NB4 (cell line): ENCODE measurements around the gene SMPX.

Source experiments
- DNase-seq: peaks from one replicate; pipeline ENCODE4 v3.0.0; 2010; ENCODE audit warnings: low read depth
- H3K4me3 ChIP-seq: one replicate; pipeline ENCODE4 v1.5.1; 2011; ENCODE audit warnings: mild to moderate bottlenecking, low read depth, low read length, moderate library complexity
- CTCF ChIP-seq: IDR thresholded peaks from one replicate; pipeline ENCODE4 v1.5.1; 2012; ENCODE audit warnings: low read depth, low read length
- MAX ChIP-seq: IDR thresholded peaks from 2 replicates; pipeline ENCODE4 v1.6.1; 2011; ENCODE audit warnings: low read depth, low read length
- MYC ChIP-seq: IDR thresholded peaks from 2 replicates; pipeline ENCODE4 v1.6.1; 2011; ENCODE audit warnings: low read depth, low read length
- POLR2A ChIP-seq: IDR thresholded peaks from 2 replicates; pipeline ENCODE4 v1.6.1; 2011; ENCODE audit warnings: mild to moderate bottlenecking; ENCODE audit not compliant: insufficient read length; ENCODE audit errors: extremely low read depth

SMPX gene

GRCh38 chrX:21698272-21698671 lies 59.6 kb downstream of the SMPX start:
- TF ChIP-seq CTCF, result no peak
- TF ChIP-seq POLR2A, result no peak
- no peak for TF ChIP-seq MYC
- TF ChIP-seq MAX, result no peak
- H3K4me3 ChIP-seq, result no peak overlapping the region
- DNase-seq, result peak; percentile 0

- DNase-seq, result peak; percentile 9
- TF ChIP-seq MAX, result no peak
- no peak for TF ChIP-seq POLR2A
- no peak for TF ChIP-seq CTCF
- no peak for TF ChIP-seq MYC
- no peak overlapping the region for H3K4me3 ChIP-seq
Measured at GRCh38 chrX:21691512-21692018, 66.4 kb downstream of the SMPX start.

- H3K4me3 ChIP-seq, result no peak overlapping the region
- DNase-seq, result no peak
- TF ChIP-seq MYC (no peak), MAX (no peak), POLR2A (no peak), CTCF (no peak)
Measured at GRCh38 chrX:21683941-21684340, 74.0 kb downstream of the SMPX start.

GRCh38 chrX:21678048-21678612 lies 79.8 kb downstream of the SMPX start:
- H3K4me3 ChIP-seq, result no peak overlapping the region
- TF ChIP-seq POLR2A, result no peak
- TF ChIP-seq MYC, result no peak
- no peak for TF ChIP-seq MAX
- TF ChIP-seq CTCF, result no peak
- no peak for DNase-seq

- TF ChIP-seq POLR2A, result no peak
- no peak for TF ChIP-seq MAX
- no peak for TF ChIP-seq CTCF
- TF ChIP-seq MYC, result no peak
- H3K4me3 ChIP-seq, result no peak overlapping the region
- no peak for DNase-seq
Measured at GRCh38 chrX:21675931-21676330, 82.0 kb downstream of the SMPX start.
